D721Med (cell line): Measurements from ENCODE around the gene ITIH4.

ENCODE experiments used
- DNase-seq: peaks from one replicate; pipeline ENCODE4 v3.0.0; 2011; ENCODE audit warnings: low spot score; ENCODE audit not compliant: insufficient read length
- FAIRE-seq: peaks from 2 replicates; lab custom pipeline; 2011; peaks lifted over from hg19 to GRCh38; lab: Jason Lieb, UNC
- TF ChIP-seq, protein P1 (sequence below): IDR thresholded peaks from 2 replicates; pipeline ENCODE4 v1.5.1; 2012; ENCODE audit warnings: mild to moderate bottlenecking, control low read depth; ENCODE audit not compliant: insufficient read depth; ENCODE audit errors: missing control alignments

ITIH4 gene

DNA sequence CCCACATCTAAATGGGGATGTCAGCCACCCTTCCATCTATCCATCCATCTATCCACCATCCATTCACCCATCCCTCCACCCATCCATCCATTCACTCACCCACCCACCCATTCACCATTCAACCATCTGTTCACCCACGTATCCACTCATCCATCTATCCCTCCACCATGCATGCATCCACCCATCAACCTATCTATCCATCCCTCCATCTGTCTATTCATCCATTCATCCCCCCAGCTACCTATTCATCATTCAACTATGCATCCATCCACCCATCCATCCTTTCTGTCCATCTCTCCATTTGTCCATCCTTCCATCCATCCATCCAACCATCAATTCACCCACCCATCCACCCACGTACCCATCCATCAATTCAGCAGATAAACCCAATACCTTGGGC lies 21.3 kb downstream of the ITIH4 start:
- DNase-seq (no peak), FAIRE-seq (no peak)
- TF ChIP-seq, protein P1, sequence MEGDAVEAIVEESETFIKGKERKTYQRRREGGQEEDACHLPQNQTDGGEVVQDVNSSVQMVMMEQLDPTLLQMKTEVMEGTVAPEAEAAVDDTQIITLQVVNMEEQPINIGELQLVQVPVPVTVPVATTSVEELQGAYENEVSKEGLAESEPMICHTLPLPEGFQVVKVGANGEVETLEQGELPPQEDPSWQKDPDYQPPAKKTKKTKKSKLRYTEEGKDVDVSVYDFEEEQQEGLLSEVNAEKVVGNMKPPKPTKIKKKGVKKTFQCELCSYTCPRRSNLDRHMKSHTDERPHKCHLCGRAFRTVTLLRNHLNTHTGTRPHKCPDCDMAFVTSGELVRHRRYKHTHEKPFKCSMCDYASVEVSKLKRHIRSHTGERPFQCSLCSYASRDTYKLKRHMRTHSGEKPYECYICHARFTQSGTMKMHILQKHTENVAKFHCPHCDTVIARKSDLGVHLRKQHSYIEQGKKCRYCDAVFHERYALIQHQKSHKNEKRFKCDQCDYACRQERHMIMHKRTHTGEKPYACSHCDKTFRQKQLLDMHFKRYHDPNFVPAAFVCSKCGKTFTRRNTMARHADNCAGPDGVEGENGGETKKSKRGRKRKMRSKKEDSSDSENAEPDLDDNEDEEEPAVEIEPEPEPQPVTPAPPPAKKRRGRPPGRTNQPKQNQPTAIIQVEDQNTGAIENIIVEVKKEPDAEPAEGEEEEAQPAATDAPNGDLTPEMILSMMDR = no peak

DNA sequence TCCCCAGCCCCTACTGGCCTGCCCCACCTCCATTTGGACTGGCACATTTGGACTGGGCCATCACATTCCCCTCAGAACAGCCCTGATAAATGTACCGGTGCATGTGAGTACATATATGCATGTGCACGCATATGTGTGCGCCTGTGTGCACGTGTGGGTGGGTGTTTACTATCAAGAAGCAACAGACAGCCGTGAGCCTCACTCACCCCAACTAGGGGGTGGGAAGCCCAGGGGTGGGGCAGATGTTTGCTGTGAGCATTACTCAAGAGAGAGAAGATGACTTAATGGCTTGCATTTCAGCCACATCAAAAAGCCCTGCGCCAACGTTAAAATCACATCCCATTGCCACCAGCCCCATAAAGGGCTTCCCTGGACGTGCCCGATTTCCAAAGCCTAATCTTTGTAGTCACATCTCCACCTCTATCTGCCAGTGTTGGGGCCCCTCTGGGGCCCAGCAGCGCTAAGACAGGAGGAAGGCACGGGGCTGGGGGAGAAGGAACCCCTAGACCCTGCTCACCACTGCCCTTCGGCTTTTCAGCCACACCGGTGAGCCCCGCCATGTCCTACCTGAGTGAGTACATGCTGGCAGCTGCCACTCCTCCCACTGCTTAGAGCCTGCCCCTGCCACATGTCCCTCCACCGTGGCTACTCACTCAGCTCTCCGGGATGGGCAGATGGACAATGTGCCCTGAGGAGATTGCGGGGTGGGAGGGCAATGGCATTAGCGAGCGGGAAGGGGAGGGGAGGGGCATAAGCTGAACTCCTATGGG lies 25.0 kb downstream of the ITIH4 start:
- DNase-seq = no peak
- TF ChIP-seq, protein P1 = no peak
- FAIRE-seq = no peak

DNA sequence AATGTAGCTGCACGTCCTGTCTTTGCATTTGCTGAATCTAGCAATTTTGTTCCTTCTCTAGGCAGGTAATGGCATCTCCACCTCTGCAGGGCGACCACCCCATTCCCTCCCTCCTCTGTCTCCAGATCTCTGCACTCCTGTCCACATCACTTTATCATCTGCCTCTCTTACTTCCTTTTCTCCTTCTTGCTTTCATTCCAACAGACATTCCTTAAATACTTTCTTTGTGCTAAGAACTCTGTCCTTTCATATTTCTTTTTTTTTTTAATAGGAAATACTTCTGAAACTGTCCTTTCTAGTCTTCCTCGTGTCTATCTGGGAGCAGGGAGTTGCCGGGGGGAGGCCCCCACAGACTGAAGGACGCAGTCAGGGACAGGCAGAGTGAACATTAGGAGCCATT lies 28.6 kb downstream of the ITIH4 start:
- no peak for FAIRE-seq
- TF ChIP-seq, protein P1 = no peak
- no peak for DNase-seq

DNA sequence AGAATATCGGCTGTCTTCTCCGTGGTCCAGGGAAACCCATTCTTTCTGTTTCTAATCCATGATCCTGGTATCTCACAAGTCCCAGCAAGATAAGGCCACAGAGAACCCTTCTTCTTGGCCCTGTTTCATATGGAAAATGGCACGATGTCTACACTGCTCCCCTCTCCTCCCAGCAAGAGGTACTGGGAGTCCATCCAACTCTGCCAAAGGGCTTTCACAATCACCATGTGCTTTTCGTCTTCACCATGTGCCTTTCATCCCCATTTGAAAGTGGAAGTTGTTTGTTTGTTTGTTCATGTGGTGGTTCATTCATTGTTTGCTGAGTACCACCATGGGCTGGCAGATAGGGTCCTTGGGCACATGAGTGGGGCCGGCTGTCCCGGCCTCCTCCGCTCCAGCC lies 30.4 kb downstream of the ITIH4 start:
- no peak for FAIRE-seq
- TF ChIP-seq, protein P1 = no peak
- DNase-seq = no peak

DNA sequence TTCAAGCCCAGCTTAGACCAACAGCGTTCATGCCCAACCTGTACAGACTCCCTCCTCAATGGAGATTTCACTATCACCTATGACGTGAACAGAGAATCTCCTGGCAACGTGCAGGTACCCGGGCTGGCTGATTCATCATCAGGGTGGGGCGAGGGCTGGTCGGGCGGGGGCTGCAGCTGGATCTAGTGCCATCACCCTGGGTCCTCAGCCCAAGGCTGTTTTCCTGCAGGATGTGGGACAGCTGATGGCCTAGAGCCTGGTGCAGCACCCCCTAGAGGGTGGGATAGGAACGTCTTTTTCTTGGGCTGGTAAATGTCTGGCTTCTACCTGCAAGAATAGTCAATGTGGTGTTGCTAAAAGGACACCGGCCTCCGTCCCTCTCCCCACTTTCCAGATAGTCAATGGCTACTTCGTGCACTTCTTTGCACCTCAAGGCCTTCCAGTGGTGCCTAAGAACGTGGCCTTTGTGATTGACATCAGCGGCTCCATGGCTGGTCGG lies 31.4 kb downstream of the ITIH4 start:
- TF ChIP-seq, protein P1 = peak; percentile 28
- no peak for DNase-seq
- FAIRE-seq = no peak

DNA sequence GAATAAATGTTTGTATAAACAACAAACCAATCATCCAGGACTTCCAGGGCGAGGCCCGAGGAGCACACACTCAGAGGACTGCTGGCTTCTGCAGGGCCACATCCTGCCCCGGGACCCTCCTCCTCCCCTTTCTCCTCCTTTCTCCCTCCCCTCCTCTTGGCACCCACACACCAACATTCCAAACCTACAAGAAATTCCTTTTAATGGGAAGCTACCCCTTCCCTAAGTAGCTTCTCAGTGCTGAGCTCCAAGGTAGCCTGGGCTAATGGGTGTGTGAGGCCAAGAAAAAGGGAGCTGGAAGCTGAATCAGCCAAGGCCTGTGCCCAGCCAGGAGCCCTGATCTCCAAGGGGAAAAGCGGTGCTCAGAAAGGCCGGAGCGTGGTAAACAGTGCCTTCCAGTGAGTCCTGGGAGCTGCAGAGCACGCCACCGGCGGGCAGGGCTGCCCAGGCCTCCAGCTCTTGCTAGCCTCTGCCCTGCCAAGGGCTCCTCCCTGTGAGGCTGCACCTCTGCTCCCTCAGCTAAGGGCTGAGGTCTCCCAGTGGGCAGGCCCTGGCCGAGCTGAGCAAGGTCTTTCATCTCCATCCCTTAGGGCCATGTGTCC lies 32.0 kb downstream of the ITIH4 start:
- TF ChIP-seq, protein P1 = no peak
- DNase-seq = no peak

DNA sequence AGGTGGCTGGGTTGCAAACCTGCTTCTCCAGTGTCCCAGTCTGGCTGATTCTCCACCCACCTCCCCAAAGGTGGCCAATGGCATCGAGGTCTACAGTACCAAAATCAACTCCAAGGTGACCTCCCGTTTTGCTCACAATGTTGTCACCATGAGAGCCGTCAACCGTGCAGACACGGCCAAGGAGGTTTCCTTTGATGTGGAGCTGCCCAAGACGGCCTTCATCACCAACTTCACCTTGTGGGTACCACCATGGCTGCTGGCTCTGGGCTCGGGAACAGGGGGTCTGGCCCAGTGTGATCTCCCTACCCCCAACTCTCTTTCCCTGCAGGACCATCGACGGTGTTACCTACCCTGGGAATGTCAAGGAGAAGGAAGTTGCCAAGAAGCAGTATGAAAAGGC lies 34.1 kb downstream of the ITIH4 start:
- no peak for DNase-seq
- no peak for FAIRE-seq
- TF ChIP-seq, protein P1 = no peak

More for the DNA sequence above, 32.0 kb downstream of the ITIH4 start:
- FAIRE-seq = no peak
